HG02759 (cell line): Measurements from ENCODE around the gene NCK2.
"Not testable (repeated sequence)": the region's sequence is repeated elsewhere in the genome, so short reads cannot be mapped to it uniquely, and the experiment has no call there.

Source experiments
- ATAC-seq: cut with Tn5 transposase; IDR thresholded peaks from one replicate; pipeline ENCODE4 v1.9.1; 2021; ENCODE audit warnings: mild to moderate bottlenecking, moderate library complexity; ENCODE audit not compliant: unreplicated experiment

NCK2 gene

GRCh38 chr2:105883911-105884694, 139.4 kb downstream of the NCK2 start:
- no peak for ATAC-seq

GRCh38 chr2:105885456-105885855, 140.7 kb downstream of the NCK2 start:
- no peak for ATAC-seq

GRCh38 chr2:105886029-105886454, 141.3 kb downstream of the NCK2 start:
- no peak for ATAC-seq

- no peak for ATAC-seq
These were observed 142.0 kb downstream of the NCK2 start for GRCh38 chr2:105886687-105887086.

- ATAC-seq = no peak
These were observed 142.5 kb downstream of the NCK2 start for GRCh38 chr2:105887256-105887655.

GRCh38 chr2:105888625-105889024, 143.9 kb downstream of the NCK2 start:
- no peak for ATAC-seq

- ATAC-seq = no peak
These were observed 144.3 kb downstream of the NCK2 start for GRCh38 chr2:105889046-105889445.

- no peak for ATAC-seq
These were observed 145.4 kb downstream of the NCK2 start for GRCh38 chr2:105890111-105890510.

- no peak for ATAC-seq
These were observed 146.1 kb downstream of the NCK2 start for GRCh38 chr2:105890856-105891255.

GRCh38 chr2:105893011-105893995, 148.6 kb downstream of the NCK2 start:
- ATAC-seq = no peak

- no peak for ATAC-seq
These were observed 149.7 kb downstream of the NCK2 start for GRCh38 chr2:105894327-105894944.

- ATAC-seq = no peak
These were observed 151.5 kb downstream of the NCK2 start for GRCh38 chr2:105895990-105896764.

GRCh38 chr2:105896765-105897163, 152.1 kb downstream of the NCK2 start:
- no peak for ATAC-seq

GRCh38 chr2:105897694-105898093, 153.0 kb downstream of the NCK2 start:
- ATAC-seq = not testable (repeated sequence)

GRCh38 chr2:105903051-105903674, 158.5 kb downstream of the NCK2 start:
- ATAC-seq = no peak

- peak; percentile 95 for ATAC-seq
These were observed 160.2 kb downstream of the NCK2 start for GRCh38 chr2:105904938-105905337.

GRCh38 chr2:105906481-105906880, 161.8 kb downstream of the NCK2 start:
- no peak for ATAC-seq

- no peak for ATAC-seq
These were observed 162.5 kb downstream of the NCK2 start for GRCh38 chr2:105907184-105907583.

- ATAC-seq = no peak
These were observed 164.5 kb downstream of the NCK2 start for GRCh38 chr2:105909215-105909614.
